PC-9 (cell line): ENCODE measurements around the gene PDLIM7. TPM values are rescaled to one million over a fixed set of nuclear protein-coding genes. Genes with fewer than 3 reads are reported as not detected.
"Not testable (repeated sequence)": the region's sequence is repeated elsewhere in the genome, so short reads cannot be mapped to it uniquely, and the experiment has no call there.

Experiments
- BruUV-seq: library from RNA; stranded (reverse); fragments of 400-500 nt; replicated peaks from 2 replicates; lab custom pipeline; 2021; lab: Mats Ljungman, UMichigan
- CTCF ChIA-PET: fragments of 300-600 bp; sonication (Branson Sonifier 250); formaldehyde crosslinking; loops from one replicate; lab custom pipeline; 2022; ENCODE audit warnings: antibody characterized with exemption; lab: Charles Lee
- POLR2A ChIA-PET: fragments of 300-600 bp; sonication (Branson Sonifier 250); formaldehyde crosslinking; loops from one replicate; lab custom pipeline; 2022; ENCODE audit warnings: antibody characterized with exemption; ENCODE audit not compliant: unreplicated experiment; lab: Charles Lee
- DNase-seq, 2 experiments: peaks; one replicate each; pipeline versions ENCODE4 v3.0.0 to v3.0.0-alpha.2; 2015 to 2022; ENCODE audit warnings: mixed read lengths in 1 of 2
- H2AFZ ChIP-seq: fragments of 200-600 bp; sonication (generic); 2 replicates; pipeline ENCODE4 v1.8.1; 2017; ENCODE audit warnings: antibody characterized with exemption
- H3F3A ChIP-seq: fragments of 200-600 bp; sonication (generic); 2 replicates; pipeline ENCODE4 v1.8.1; 2017; ENCODE audit warnings: antibody characterized with exemption, mild to moderate bottlenecking, low read depth; ENCODE audit not compliant: insufficient read depth
- H3K27ac ChIP-seq: fragments of 200-600 bp; sonication (generic); 2 replicates; pipeline ENCODE4 v1.6.1; 2016; ENCODE audit warnings: mixed run types
- H3K27me3 ChIP-seq: fragments of 200-600 bp; sonication (generic); 2 replicates; pipeline ENCODE4 v1.6.1; 2016; ENCODE audit warnings: low read depth, mixed run types; ENCODE audit not compliant: insufficient read depth
- H3K36me3 ChIP-seq: fragments of 200-600 bp; sonication (generic); 2 replicates; pipeline ENCODE4 v1.6.1; 2016; ENCODE audit warnings: low read depth, mixed run types
- H3K4me1 ChIP-seq: fragments of 200-600 bp; sonication (generic); replicated peaks from 2 replicates; pipeline ENCODE4 v1.6.1; 2016; ENCODE audit warnings: mixed run types; ENCODE audit not compliant: insufficient read depth
- H3K4me2 ChIP-seq: fragments of 200-600 bp; sonication (generic); 2 replicates; pipeline ENCODE4 v1.6.1; 2017; ENCODE audit warnings: mixed run types
- H3K4me3 ChIP-seq: fragments of 200-600 bp; sonication (generic); 2 replicates; pipeline ENCODE4 v1.6.1; 2016; ENCODE audit warnings: mixed run types
- H3K79me2 ChIP-seq: fragments of 200-600 bp; sonication (generic); 2 replicates; pipeline ENCODE4 v1.6.1; 2017; ENCODE audit warnings: low read depth, mixed run types
- H3K9me2 ChIP-seq: fragments of 200-600 bp; sonication (generic); 2 replicates; pipeline ENCODE4 v1.8.1; 2017; ENCODE audit warnings: mild to moderate bottlenecking; ENCODE audit not compliant: insufficient read depth
- H3K9me3 ChIP-seq: fragments of 200-600 bp; sonication (generic); 2 replicates; pipeline ENCODE4 v1.8.1; 2016; ENCODE audit warnings: low read depth; ENCODE audit not compliant: insufficient read depth
- H4K20me1 ChIP-seq: fragments of 200-600 bp; sonication (generic); 2 replicates; pipeline ENCODE4 v1.8.1; 2017; ENCODE audit not compliant: insufficient read depth
- CTCF ChIP-seq: fragments of 200-600 bp; sonication (generic); conservative IDR thresholded peaks from 2 replicates; pipeline ENCODE4 v1.6.1; 2017; ENCODE audit warnings: mixed run types, antibody characterized with exemption, mild to moderate bottlenecking, moderate library complexity
- EZH2 ChIP-seq: fragments of 200-600 bp; sonication (generic); IDR thresholded peaks from 2 replicates; pipeline ENCODE4 v1.8.0; 2017; ENCODE audit warnings: antibody characterized with exemption, low read depth
- intact Hi-C: fragments of 100-400 bp; cut with micrococcal nuclease; formaldehyde crosslinking; loops from one replicate; pipeline ENCODE4 v1.10.0; 2022; ENCODE audit not compliant: unreplicated experiment
- total RNA-seq: library from RNA; stranded (reverse); gene quantifications from 2 replicates; pipeline ENCODE4 v1.2.3, GENCODE V29; 2021

The PDLIM7 gene
- total RNA-seq, 1 experiment from 2014 or later = 167 TPM

- H3K79me2 ChIP-seq = no peaks in the 10 kb centered on the region
- intact Hi-C loops = no loop called here
- POLR2A ChIA-PET = interaction anchor here (0.6 kb wide), 1 partner anchor 1050 kb away, joined by 8 read pairs; no protein-coding TSS in a partner anchor
- no peak overlapping the region for H2AFZ ChIP-seq
- no peaks in the 10 kb centered on the region for H3K27me3 ChIP-seq
- no peak overlapping the region for H3K4me3 ChIP-seq
- H4K20me1 ChIP-seq = peaks cover 19% of the 10 kb centered on the region; the same call in 1 of the 2 replicates
- no peak overlapping the region for H3K4me2 ChIP-seq
- H3K9me2 ChIP-seq = no peaks in the 10 kb centered on the region
- no peak overlapping the region for H3K27ac ChIP-seq
- no peaks in the 10 kb centered on the region for H3K4me1 ChIP-seq
- H3F3A ChIP-seq = no peaks in the 10 kb centered on the region; the same call in 1 of the 2 replicates
- no TSS peak for BruUV-seq
- no peak for DNase-seq
- CTCF ChIA-PET = interaction anchor here (0.6 kb wide), 1 partner anchor 858 kb away, joined by 8 read pairs; no protein-coding TSS in a partner anchor
- no peaks in the 10 kb centered on the region for H3K9me3 ChIP-seq
- TF ChIP-seq CTCF (no peak), EZH2 (no peak)
- H3K36me3 ChIP-seq = peaks cover 10% of the 10 kb centered on the region
Measured at GRCh38 chr5:177536386-177536785, 39.0 kb upstream of the PDLIM7 start.

GRCh38 chr5:177535125-177535524, 37.7 kb upstream of the PDLIM7 start:
- Histone ChIP-seq H3K4me1 (no peaks in the 10 kb centered on the region), H3K4me2 (no peak overlapping the region), H4K20me1 (0 out of 2 replicates have a peak, but pooled peaks cover 14% of the 10 kb centered on the region), H3K4me3 (no peak overlapping the region), H3K79me2 (no peaks in the 10 kb centered on the region), H3K27me3 (no peaks in the 10 kb centered on the region), H2AFZ (no peak overlapping the region), H3K36me3 (peaks cover 10% of the 10 kb centered on the region), H3K27ac (no peak overlapping the region), H3K9me2 (no peaks in the 10 kb centered on the region), H3K9me3 (no peaks in the 10 kb centered on the region), H3F3A (no peaks in the 10 kb centered on the region)
- intact Hi-C loops = no loop called here
- ChIA-PET POLR2A (no interaction called here), CTCF (interaction anchor here (0.6 to 0.7 kb wide), 2 partner anchors 21 to 207 kb away, joined by 3 read pairs; no protein-coding TSS in a partner anchor)
- no TSS peak for BruUV-seq
- no peak for DNase-seq
- TF ChIP-seq CTCF (no peak), EZH2 (no peak)

- POLR2A ChIA-PET, H2AFZ ChIP-seq, H3K4me1 ChIP-seq, H3K27me3 ChIP-seq, H4K20me1 ChIP-seq, H3K4me2 ChIP-seq, H3K9me3 ChIP-seq, intact Hi-C loops, H3K79me2 ChIP-seq, H3K27ac ChIP-seq, H3K4me3 ChIP-seq, H3K9me2 ChIP-seq, H3F3A ChIP-seq, BruUV-seq, DNase-seq: not testable (repeated sequence)
- CTCF ChIA-PET = interaction anchor here (0.6 kb wide), 2 partner anchors 21 to 583 kb away, joined by 3 to 10 read pairs; no protein-coding TSS in a partner anchor
- peaks cover 10% of the 10 kb centered on the region for H3K36me3 ChIP-seq
Measured at GRCh38 chr5:177534433-177534832, 37.0 kb upstream of the PDLIM7 start.
